Thyroid gland (tissue), 4 donors: Measurements from ENCODE around the gene IQSEC1. TPM values are rescaled to one million over a fixed set of nuclear protein-coding genes. Genes with fewer than 3 reads are reported as not detected.

Experiments
- DNase-seq, 2 donors: peaks; one replicate each; pipeline ENCODE4 v3.0.0-alpha.2; 2019
- H3K27ac ChIP-seq, 3 donors: fragments of 200-600 bp; sonication (generic); 1 replicate in 2 of 3; 2 replicates in 1 of 3; pipeline ENCODE4 v1.5.1; 2016 to 2019; ENCODE audit warnings: mild to moderate bottlenecking in 1 of 3, moderate library complexity in 1 of 3
- H3K27me3 ChIP-seq: fragments of 200-600 bp; sonication (generic); one replicate; pipeline ENCODE4 v1.5.1; 2019
- H3K36me3 ChIP-seq, 2 donors: fragments of 200-600 bp; sonication (generic); one replicate each; pipeline ENCODE4 v1.5.1; 2016 to 2019
- H3K4me1 ChIP-seq, 2 donors: fragments of 200-600 bp; sonication (generic); one replicate each; pipeline ENCODE4 v1.5.1; 2017 to 2019
- H3K4me3 ChIP-seq, 3 donors: fragments of 200-600 bp; sonication (generic); replicated peaks in 1 of 3; 1 replicate in 2 of 3; 2 replicates in 1 of 3; pipeline ENCODE4 v1.5.1; 2016; ENCODE audit warnings: mild to moderate bottlenecking in 1 of 3
- H3K9me3 ChIP-seq: fragments of 200-600 bp; sonication (generic); one replicate; pipeline ENCODE4 v1.5.1; 2017
- CTCF ChIP-seq, 6 experiments: fragments of 200-600 bp in 3 of 6; fragments of 450-650 bp in 3 of 6; sonication (generic) in 3 of 6; IDR thresholded peaks; one replicate each; pipeline ENCODE4 v1.5.1; 2016 to 2019; ENCODE audit warnings: antibody characterized with exemption in 6 of 6, mild to moderate bottlenecking in 2 of 6, inconsistent platforms in 1 of 6, moderate library complexity in 1 of 6
- POLR2A ChIP-seq, 2 donors: fragments of 450-650 bp; IDR thresholded peaks; one replicate each; pipeline ENCODE4 v1.6.1; 2017; ENCODE audit warnings: antibody characterized with exemption in 2 of 2, mild to moderate bottlenecking in 2 of 2, moderate library complexity in 1 of 2
- WGBS, 2 donors: methylation state at CpG; one replicate each; pipeline ENCODE4 v1.1.5; 2017; 5-methylcytosine and 5-hydroxymethylcytosine counted together
- intact Hi-C: fragments of 100-400 bp; cut with DNase I; formaldehyde crosslinking; loops from one replicate; pipeline ENCODE4 v1.15.1; 2023
- total RNA-seq, 4 donors: library from RNA; depleted of rRNA; stranded (reverse); fragments of >200 nt; gene quantifications; one replicate each; pipeline ENCODE4 v1.2.3, GENCODE V29; 2016

The IQSEC1 gene
- total RNA-seq, 4 donors from 2014 or later: 37.1 to 48.3 (median 38.9) TPM

- intact Hi-C loops: no loop called here
- WGBS, 2 donors: 80 to 90% methylated on average over 9 to 10 of the region's 20 CpGs
- DNase-seq: no peak
- Histone ChIP-seq H3K9me3 (no peaks in the 10 kb centered on the region), H3K27me3 (no peaks in the 10 kb centered on the region), H3K4me3 (no peak overlapping the region), H3K27ac (no peak overlapping the region), H3K36me3 (peaks cover 31 to 39% of the 10 kb centered on the region in 2 donors), H3K4me1 (no peaks in the 10 kb centered on the region)
- no peak for TF ChIP-seq POLR2A (IDR thresholded peaks at IDR 0.05)
- TF ChIP-seq CTCF (IDR thresholded peaks at IDR 0.05): no peak
Observed at GRCh38 chr3:12903000-12903800, 170.0 kb downstream of the IQSEC1 start.

- peaks cover 26 to 37% of the 10 kb centered on the region in 2 donors for H3K36me3 ChIP-seq
- WGBS, 2 donors: 82 to 86% methylated on average over 24 of the region's 24 CpGs
- no peak for TF ChIP-seq POLR2A (IDR thresholded peaks at IDR 0.05)
- no peak for TF ChIP-seq CTCF (IDR thresholded peaks at IDR 0.05)
- H3K27me3 ChIP-seq: no peaks in the 10 kb centered on the region
- no peaks in the 10 kb centered on the region for H3K9me3 ChIP-seq
- DNase-seq: no peak
- H3K27ac ChIP-seq: no peak overlapping the region
- H3K4me1 ChIP-seq: no peaks in the 10 kb centered on the region
- H3K4me3 ChIP-seq: no peak overlapping the region
- intact Hi-C loops: no loop called here
Observed at GRCh38 chr3:12902181-12902999, 170.8 kb downstream of the IQSEC1 start.

DNA sequence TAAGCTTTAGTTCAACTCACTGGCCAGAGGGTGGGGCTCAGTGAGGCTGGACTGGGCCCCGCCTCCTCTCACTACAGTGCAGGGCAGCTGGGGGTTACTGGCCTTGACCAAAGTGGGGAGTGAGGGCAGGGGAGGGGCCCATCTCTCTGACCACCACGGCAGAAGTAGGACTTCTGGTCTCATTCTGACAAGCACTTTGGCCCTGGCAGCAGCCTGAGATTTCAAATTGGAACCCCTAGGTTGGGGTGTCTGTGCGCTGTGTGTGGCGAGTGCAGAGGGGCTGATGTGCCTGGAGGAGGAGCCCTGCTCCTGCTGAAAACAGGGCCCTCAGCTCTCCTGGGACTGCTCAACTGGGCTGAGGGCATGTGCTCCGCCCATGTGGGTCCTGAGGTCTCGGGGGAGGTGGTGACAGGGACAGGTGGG is 171.6 kb downstream of the IQSEC1 start:
- Histone ChIP-seq H3K27ac (no peak overlapping the region), H3K4me1 (no peaks in the 10 kb centered on the region), H3K27me3 (no peaks in the 10 kb centered on the region), H3K9me3 (no peaks in the 10 kb centered on the region), H3K4me3 (no peak overlapping the region), H3K36me3 (peaks cover 25 to 32% of the 10 kb centered on the region in 2 donors)
- TF ChIP-seq POLR2A (IDR thresholded peaks at IDR 0.05) (no peak), CTCF (IDR thresholded peaks at IDR 0.05) (no peak)
- intact Hi-C loops: no loop called here
- 74 to 87% methylated on average over 3 to 6 of the region's 6 CpGs for WGBS, 2 donors
- DNase-seq: no peak

DNA sequence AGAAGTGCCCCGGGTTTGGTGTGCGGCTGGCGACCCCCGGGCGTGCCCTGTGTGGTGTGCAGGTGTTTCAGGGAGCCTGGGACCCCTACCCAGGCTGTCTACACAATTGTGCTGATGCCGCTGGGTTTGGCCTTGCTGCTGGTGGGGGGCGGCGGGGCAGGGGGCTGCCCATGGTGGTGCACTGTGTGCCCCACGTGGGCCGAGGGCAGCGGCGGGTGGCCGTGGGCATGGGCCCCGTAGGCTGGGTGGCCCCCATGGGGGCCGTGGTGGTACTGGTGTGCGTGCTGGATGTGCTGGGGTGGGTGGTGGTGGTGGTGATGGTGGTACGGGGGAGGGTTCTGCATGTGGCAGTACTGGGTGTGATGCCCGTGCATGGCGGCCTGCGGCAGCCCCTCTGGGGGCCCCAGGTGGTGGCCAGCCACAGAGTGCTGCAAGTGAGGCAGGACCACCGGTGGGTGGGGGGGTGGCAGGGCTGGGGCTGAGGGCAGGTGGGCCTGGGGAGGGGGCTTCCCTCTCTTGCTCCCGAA is 172.3 kb downstream of the IQSEC1 start:
- 93 to 96% methylated on average over 17 to 21 of the region's 22 CpGs for WGBS, 2 donors
- Histone ChIP-seq H3K27ac (no peak overlapping the region), H3K9me3 (no peaks in the 10 kb centered on the region), H3K27me3 (no peaks in the 10 kb centered on the region), H3K4me3 (no peak overlapping the region), H3K4me1 (no peaks in the 10 kb centered on the region), H3K36me3 (peaks cover 19 to 28% of the 10 kb centered on the region in 2 donors)
- intact Hi-C loops: no loop called here
- TF ChIP-seq POLR2A (IDR thresholded peaks at IDR 0.05): no peak
- no peak for TF ChIP-seq CTCF (IDR thresholded peaks at IDR 0.05)
- DNase-seq: no peak
